Measurements from ENCODE around the gene SMARCC2.

DNA sequence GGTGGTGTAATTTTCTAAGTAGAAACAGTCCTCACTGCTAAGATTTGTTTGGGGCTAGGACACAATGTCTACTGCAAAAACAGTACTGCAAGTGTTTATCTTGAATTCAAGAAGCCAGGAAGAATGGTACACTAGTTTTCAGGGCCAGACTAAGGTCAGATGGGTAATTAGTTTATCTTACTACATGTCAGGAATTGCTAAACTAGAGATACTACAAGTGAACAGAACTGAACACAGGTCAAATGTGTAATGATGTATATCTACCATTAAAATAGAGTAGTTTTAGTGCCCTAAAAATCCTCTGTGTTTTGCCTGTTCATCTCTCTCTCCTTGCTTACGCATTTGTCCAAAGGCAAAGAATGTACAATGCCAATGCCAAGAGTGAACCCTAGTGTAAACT is 75.2 kb downstream of the SMARCC2 start:
- TF ChIP-seq CTCF (conservative IDR thresholded peaks at IDR 0.05; ENCODE audit: low read length): no peak
- no peak for TF ChIP-seq EZH2phosphoT487 (IDR thresholded peaks at IDR 0.05; ENCODE audit: borderline replicate concordance, low read depth, low read length)
